MM.1S (cell line): ENCODE data around the gene TCERG1.

Source experiments
- EZH2 ChIP-seq: fragments of 300-600 bp; sonication (generic); optimal IDR thresholded peaks from 2 replicates; pipeline ENCODE3; 2017; ENCODE audit warnings: low read depth, mild to moderate bottlenecking, antibody characterized with exemption, low read length, mixed read lengths
- TF ChIP-seq, protein P1 (sequence below): fragments of 300-600 bp; sonication (generic); IDR thresholded peaks from 2 replicates; pipeline ENCODE4 v1.5.1; 2016; ENCODE audit warnings: antibody characterized with exemption, low read length, mixed read lengths

DNA sequence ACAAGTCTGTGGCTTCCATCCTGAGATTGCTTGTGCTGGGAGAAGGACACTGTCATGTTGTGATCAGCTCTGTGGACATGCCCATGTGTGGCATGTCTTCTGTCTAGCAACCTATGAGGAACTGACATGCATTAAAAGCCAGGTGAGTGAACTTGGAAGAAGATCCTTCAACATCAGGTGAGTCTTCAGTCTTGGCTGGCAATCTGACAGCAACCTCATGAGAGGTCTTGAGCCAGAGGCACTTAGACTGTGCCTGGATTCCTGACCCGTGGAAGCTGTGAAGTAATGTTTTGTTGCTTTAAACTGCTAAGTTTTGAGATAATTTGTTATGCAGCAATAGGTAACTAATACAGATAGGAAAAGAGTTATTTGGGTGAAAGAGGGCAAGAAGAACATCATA lies 6.8 kb upstream of the TCERG1 start:
- TF ChIP-seq, protein P1, sequence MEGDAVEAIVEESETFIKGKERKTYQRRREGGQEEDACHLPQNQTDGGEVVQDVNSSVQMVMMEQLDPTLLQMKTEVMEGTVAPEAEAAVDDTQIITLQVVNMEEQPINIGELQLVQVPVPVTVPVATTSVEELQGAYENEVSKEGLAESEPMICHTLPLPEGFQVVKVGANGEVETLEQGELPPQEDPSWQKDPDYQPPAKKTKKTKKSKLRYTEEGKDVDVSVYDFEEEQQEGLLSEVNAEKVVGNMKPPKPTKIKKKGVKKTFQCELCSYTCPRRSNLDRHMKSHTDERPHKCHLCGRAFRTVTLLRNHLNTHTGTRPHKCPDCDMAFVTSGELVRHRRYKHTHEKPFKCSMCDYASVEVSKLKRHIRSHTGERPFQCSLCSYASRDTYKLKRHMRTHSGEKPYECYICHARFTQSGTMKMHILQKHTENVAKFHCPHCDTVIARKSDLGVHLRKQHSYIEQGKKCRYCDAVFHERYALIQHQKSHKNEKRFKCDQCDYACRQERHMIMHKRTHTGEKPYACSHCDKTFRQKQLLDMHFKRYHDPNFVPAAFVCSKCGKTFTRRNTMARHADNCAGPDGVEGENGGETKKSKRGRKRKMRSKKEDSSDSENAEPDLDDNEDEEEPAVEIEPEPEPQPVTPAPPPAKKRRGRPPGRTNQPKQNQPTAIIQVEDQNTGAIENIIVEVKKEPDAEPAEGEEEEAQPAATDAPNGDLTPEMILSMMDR = no peak
- TF ChIP-seq EZH2 = no peak
